Spleen (tissue), 7 donors: ENCODE measurements around the gene DCAF5.

ENCODE experiments used
- POLR2A ChIP-seq, 3 donors: fragments of 450-650 bp; IDR thresholded peaks; one replicate each; pipeline ENCODE4 v1.5.1; 2017; ENCODE audit warnings: antibody characterized with exemption in 3 of 3, mild to moderate bottlenecking in 1 of 3
- TF ChIP-seq, protein P1 (sequence below), 11 experiments: fragments of 200-600 bp in 7 of 11; fragments of 450-650 bp in 4 of 11; sonication (generic) in 4 of 11; IDR thresholded peaks in 8 of 11; conservative IDR thresholded peaks in 3 of 11; 1 replicate in 7 of 11; 2 replicates in 4 of 11; pipeline versions ENCODE4 v1.4.0 to v1.8.0; 2016 to 2021; ENCODE audit warnings: antibody characterized with exemption in 11 of 11, inconsistent platforms in 4 of 11, mild to moderate bottlenecking in 1 of 11
- donor health status: DM: no; HTN: no; CAD: no; lungs with moderate emphysema.
- donor health status: DM: no; HTN: no; CAD: no.
- donor health status: DM: no; HTN: no; CAD: no.

DNA sequence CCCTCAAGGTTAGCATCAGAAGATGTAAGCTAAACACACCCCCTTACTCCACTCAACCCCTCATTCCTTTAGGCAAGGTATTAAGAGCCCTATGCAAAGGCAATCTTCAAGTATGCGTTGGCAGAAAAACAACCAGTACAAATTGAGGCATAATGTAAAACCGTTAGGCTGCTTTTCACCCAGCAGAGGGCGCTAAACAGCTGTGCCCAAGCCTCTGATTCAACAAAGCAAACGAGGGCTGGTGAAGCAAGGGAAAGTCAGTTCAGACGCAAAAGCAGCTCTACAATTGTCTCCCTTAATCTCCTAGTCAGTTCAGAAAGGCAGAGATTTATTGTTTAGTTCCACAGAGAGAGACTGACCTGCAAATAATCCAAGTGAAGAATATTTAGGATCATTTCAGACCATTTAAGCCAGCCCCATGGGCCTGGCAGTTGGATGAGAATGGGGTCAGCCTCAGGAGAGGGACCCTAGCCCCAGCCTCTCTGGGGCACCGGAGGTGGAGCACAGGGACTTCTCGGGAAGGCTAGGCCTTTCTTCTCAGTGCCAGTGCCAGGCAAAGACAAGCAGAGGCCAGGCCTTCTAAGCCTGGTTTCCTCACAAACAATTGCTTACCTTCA lies 23.5 kb downstream of the DCAF5 start:
- no peak for TF ChIP-seq POLR2A (IDR thresholded peaks at IDR 0.05)
- TF ChIP-seq, protein P1, sequence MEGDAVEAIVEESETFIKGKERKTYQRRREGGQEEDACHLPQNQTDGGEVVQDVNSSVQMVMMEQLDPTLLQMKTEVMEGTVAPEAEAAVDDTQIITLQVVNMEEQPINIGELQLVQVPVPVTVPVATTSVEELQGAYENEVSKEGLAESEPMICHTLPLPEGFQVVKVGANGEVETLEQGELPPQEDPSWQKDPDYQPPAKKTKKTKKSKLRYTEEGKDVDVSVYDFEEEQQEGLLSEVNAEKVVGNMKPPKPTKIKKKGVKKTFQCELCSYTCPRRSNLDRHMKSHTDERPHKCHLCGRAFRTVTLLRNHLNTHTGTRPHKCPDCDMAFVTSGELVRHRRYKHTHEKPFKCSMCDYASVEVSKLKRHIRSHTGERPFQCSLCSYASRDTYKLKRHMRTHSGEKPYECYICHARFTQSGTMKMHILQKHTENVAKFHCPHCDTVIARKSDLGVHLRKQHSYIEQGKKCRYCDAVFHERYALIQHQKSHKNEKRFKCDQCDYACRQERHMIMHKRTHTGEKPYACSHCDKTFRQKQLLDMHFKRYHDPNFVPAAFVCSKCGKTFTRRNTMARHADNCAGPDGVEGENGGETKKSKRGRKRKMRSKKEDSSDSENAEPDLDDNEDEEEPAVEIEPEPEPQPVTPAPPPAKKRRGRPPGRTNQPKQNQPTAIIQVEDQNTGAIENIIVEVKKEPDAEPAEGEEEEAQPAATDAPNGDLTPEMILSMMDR (IDR thresholded peaks at IDR 0.05 in 8 of 11, conservative IDR thresholded peaks at IDR 0.05 in 3 of 11): peak; percentile 62 to 91 (median 86)
